ENCODE measurements around the gene NFS1.

DNA sequence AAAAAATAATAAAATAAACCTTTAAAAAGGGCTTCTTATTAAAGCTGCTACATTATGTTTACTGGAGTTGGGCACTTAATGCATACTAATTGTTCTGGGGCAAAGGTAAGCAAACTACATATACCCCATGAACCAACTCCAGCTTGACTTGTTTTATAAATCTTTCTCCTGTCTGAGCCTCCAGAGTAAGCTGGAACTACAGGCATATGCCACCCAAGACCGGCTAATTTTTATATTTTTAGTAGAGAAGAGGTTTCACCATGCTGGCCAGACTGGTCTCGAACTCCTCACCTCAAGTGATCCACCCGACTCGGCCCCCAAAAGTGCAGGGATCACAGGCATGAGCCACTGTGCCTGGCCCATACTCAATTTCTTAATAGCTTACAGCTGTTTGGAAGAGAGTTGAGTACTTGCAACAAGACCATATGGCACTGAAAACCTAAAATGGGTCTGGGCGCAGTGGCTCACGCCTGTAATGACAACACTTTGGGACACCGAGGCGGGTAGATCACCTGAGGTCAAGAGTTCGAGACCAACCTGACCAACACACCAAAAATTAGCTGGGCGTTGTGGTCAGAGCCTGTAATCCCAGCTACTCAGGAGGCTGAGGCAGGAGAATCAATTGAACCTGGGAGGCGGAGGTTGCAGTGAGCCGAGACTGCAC lies 20.0 kb upstream of the NFS1 start:
- TF ChIP-seq, protein P1, sequence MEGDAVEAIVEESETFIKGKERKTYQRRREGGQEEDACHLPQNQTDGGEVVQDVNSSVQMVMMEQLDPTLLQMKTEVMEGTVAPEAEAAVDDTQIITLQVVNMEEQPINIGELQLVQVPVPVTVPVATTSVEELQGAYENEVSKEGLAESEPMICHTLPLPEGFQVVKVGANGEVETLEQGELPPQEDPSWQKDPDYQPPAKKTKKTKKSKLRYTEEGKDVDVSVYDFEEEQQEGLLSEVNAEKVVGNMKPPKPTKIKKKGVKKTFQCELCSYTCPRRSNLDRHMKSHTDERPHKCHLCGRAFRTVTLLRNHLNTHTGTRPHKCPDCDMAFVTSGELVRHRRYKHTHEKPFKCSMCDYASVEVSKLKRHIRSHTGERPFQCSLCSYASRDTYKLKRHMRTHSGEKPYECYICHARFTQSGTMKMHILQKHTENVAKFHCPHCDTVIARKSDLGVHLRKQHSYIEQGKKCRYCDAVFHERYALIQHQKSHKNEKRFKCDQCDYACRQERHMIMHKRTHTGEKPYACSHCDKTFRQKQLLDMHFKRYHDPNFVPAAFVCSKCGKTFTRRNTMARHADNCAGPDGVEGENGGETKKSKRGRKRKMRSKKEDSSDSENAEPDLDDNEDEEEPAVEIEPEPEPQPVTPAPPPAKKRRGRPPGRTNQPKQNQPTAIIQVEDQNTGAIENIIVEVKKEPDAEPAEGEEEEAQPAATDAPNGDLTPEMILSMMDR (IDR thresholded peaks at IDR 0.05): no peak
- no peak for TF ChIP-seq POLR2A (IDR thresholded peaks at IDR 0.05)
